ENCODE data around the gene PGAM2. TPM values are rescaled to one million over a fixed set of nuclear protein-coding genes. Genes with fewer than 3 reads are reported as not detected.
"Not testable (repeated sequence)": the region's sequence is repeated elsewhere in the genome, so short reads cannot be mapped to it uniquely, and the experiment has no call there.

Gene PGAM2
- total RNA-seq, 4 donors from 2014 or later: 2.3 to 5.0 TPM; not detected in 2

DNA sequence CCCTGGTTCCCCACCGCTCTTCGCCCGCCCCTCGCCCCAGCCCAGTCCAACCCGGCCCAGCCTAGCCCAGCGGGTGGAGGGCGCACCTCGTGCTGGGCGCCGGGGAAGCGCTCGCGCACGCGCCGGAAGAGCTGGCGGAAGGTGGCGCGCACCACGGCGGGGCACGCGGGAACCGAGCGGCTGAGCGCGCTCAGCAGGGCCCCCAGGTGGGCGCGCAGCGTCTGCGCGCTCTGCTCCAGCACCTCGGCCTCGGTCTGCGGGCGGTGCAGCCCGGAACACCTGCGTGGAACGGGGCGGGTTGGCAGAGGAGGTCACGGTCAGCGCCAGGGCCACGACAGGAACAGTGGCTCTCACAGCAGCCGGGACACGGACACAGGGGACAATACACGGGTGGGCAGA, 24.9 kb downstream of the PGAM2 start:
- WGBS: no CpG with 5 or more reads among the region's 46 CpGs
- not testable (repeated sequence) for H3K9me3 ChIP-seq; H3K27ac ChIP-seq; H3K27me3 ChIP-seq; H3K36me3 ChIP-seq; DNase-seq (ENCODE audit: low spot score in 2 of 2)
- TF ChIP-seq, protein P1, sequence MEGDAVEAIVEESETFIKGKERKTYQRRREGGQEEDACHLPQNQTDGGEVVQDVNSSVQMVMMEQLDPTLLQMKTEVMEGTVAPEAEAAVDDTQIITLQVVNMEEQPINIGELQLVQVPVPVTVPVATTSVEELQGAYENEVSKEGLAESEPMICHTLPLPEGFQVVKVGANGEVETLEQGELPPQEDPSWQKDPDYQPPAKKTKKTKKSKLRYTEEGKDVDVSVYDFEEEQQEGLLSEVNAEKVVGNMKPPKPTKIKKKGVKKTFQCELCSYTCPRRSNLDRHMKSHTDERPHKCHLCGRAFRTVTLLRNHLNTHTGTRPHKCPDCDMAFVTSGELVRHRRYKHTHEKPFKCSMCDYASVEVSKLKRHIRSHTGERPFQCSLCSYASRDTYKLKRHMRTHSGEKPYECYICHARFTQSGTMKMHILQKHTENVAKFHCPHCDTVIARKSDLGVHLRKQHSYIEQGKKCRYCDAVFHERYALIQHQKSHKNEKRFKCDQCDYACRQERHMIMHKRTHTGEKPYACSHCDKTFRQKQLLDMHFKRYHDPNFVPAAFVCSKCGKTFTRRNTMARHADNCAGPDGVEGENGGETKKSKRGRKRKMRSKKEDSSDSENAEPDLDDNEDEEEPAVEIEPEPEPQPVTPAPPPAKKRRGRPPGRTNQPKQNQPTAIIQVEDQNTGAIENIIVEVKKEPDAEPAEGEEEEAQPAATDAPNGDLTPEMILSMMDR (IDR thresholded peaks at IDR 0.05): peak in 1 of 2 donors; percentile 32
- peak overlapping the region; percentile 49 for H3K4me3 ChIP-seq
- peaks cover 24% of the 10 kb centered on the region for H3K4me1 ChIP-seq

DNA sequence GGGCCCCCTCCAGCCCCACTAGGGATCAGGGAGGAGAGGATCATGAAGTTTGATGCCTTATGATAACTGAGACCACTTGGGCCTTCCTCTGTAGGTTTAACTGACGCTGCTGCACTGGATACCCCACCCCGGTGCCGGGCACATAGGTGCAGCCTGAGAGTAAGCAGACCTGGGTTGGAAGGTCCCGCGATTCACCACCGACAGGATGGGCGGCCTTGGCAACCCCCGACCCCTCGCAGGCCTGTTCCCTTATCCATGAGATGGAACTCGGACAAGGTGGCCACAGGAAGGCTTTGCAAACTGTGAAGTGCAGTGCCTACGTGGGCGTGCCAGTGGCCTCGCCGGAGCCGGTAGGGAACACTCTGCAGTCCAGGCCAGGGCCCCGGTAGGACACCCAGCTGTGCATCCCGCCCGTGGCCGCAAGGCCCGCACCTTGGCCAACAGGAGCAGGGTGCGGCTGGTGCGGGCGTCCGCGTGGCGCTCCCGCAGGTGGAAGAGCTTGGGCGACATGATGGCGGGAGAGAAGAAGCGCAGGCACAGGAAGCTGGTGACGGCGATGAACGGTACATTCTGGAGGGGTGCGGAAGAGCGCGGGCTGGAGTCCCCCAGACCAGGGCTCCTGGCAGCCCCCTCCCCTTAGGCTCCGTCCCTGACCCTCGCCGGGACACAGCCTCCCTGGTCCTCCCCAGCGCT, 25.4 kb downstream of the PGAM2 start:
- peak overlapping the region; percentile 49 for H3K4me3 ChIP-seq
- H3K9me3 ChIP-seq; H3K36me3 ChIP-seq; H3K27me3 ChIP-seq; H3K27ac ChIP-seq; DNase-seq (ENCODE audit: low spot score in 2 of 2): not testable (repeated sequence)
- no CpG with 5 or more reads among the region's 40 CpGs for WGBS
- H3K4me1 ChIP-seq: peaks cover 20% of the 10 kb centered on the region

DNA sequence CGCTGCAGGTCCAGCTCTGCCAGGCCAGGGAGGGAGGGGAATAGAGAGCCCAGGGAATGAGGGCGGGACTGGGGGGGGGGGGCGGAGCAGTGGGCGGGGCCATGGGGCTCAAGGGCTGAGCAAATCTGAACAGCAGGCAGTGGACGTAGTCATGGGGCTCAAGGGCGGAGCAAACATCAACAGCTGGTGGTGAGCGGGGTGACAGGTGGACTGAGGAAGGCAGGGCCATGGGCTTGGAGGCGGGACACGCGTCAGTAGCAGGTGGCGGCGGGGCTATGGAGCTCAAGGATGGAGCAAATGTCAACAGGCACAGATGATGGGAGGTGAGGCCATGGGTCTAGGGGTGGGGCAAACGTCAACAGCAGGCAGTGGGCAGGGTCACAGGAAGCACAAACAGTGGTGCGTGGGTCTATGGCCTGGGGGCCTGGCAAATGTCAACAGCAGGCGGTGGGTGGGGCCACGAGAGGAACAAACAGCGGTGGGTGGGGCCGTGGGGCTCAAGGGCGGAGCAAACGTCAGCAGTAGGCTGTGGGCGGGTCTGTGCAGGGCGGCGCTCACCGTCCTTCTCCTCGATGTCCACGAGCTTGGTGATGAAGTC, 26.3 kb downstream of the PGAM2 start:
- not testable (repeated sequence) for H3K9me3 ChIP-seq, H3K27ac ChIP-seq, H3K27me3 ChIP-seq, H3K36me3 ChIP-seq
- peak overlapping the region; percentile 8 for H3K4me3 ChIP-seq
- WGBS: 0% methylated on average over 3 of the region's 26 CpGs
- peak; percentile 96 to 97 for DNase-seq (ENCODE audit: low spot score in 2 of 2)
- H3K4me1 ChIP-seq: peaks cover 19% of the 10 kb centered on the region

DNA sequence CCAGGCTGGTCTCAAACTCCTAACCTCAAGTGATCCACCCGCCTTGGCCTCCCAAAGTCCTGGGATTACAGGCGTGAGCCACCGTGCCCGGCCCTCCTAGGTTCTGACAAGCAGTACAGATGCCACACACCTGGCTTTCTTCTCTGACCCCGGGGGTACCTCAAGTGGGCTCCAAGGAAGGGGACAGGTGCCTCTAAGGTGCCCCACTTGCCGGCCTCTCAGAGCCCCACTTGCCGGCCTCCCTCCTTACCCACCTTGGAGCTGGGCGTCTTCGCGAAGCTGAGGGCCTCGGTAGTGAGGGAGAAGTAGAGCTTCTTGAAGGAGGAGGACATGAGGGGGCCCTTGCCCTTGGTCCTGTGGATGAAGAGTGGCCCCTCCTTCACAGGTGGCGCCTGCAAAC, 26.8 kb downstream of the PGAM2 start:
- H3K4me3 ChIP-seq; H3K36me3 ChIP-seq; H3K27ac ChIP-seq; H3K9me3 ChIP-seq; DNase-seq (ENCODE audit: low spot score in 2 of 2); H3K27me3 ChIP-seq: not testable (repeated sequence)
- WGBS: no CpG with 5 or more reads among the region's 12 CpGs
- peaks cover 14% of the 10 kb centered on the region for H3K4me1 ChIP-seq

DNA sequence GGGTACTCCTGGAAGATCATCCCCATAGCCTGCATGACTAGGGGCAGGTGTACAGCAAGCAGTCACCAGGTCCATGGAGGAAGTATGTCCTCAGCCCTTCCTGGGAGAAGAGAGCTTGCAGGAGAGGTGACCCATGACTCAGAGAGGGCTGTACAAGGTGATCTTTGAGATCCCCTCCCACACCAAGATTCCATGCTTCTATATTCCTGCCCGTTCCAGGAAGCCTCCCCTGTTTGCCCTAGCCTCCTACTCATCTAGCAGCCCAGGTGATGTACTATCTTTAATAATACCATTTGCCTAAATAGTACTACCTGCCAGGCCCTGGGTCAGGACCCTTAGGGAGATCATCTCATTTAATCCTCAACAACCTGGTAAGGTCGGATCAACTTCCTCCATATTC, 27.4 kb downstream of the PGAM2 start:
- not testable (repeated sequence) for H3K27ac ChIP-seq; DNase-seq (ENCODE audit: low spot score in 2 of 2); H3K27me3 ChIP-seq; H3K9me3 ChIP-seq; H3K4me3 ChIP-seq; H3K36me3 ChIP-seq
- WGBS: 66% methylated on average over 2 of the region's 2 CpGs
- peaks cover 13% of the 10 kb centered on the region for H3K4me1 ChIP-seq

DNA sequence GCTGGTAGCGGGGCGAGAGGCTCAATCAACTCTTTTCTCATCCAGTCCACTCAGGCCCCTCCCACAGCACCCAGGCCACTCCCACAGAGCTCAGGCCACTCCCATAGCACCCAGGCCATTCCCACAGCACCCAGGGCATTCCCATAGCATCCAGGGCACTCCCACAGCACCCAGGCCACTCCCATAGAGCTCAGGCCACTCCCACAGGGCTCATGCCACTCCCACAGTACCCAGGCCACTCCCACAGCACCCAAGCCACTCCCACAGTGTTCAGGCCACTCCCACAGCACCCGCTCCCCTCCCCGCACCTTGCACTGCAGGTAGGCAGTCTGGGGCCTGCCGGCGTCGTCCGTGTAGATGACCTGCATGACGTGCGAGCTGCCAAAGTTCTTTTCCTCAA, 29.0 kb downstream of the PGAM2 start:
- not testable (repeated sequence) for DNase-seq (ENCODE audit: low spot score in 2 of 2)

DNA sequence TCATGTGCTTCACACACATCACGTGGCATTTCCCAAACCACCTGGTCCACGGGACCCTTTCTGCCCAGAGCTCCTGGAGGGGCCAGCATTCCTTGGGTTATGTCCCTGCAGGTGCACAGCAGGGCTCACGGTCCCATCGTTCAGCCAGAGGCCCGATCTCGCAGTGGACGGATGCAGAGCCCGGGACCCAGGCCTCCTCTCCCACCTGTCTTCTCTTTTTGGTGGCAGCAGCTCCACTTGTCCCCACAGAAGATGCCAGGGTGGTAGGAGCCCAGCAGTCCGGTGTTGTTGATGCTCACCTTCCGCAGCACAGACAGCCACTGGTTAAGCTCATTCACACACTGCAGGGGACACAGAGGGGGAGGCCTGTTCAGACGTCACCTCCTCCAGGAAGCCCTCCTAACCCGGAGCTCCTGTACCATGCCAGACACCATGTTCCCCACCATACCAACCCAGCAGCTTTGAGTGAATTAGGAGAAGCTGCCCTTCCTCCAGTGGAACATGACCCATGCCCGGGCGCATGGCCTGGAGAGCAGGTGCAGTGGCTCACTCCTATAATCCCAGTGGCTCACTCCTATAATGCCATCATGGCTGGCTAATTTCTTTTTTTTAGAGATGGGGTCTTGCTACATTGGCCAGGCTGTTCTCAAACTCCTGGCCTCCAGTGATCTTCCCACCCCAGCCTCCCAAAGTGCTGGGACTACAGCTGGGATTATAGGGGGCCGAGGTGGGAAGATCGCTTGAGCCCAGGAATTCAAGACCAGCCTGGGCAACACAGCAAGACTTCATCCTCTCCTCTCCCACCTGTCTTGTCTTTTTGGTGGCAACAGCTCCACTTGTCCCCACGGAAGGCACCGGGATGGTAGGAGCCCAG, 31.2 kb downstream of the PGAM2 start:
- peak in 1 of 2 donors; percentile 31 for DNase-seq (ENCODE audit: low spot score in 2 of 2)

More for the DNA sequence above, 29.0 kb downstream of the PGAM2 start:
- H3K36me3 ChIP-seq, H3K9me3 ChIP-seq, H3K27ac ChIP-seq, H3K27me3 ChIP-seq, H3K4me3 ChIP-seq: not testable (repeated sequence)
- WGBS: 64% methylated on average over 3 of the region's 10 CpGs
- H3K4me1 ChIP-seq: peaks cover 13% of the 10 kb centered on the region

DNA sequence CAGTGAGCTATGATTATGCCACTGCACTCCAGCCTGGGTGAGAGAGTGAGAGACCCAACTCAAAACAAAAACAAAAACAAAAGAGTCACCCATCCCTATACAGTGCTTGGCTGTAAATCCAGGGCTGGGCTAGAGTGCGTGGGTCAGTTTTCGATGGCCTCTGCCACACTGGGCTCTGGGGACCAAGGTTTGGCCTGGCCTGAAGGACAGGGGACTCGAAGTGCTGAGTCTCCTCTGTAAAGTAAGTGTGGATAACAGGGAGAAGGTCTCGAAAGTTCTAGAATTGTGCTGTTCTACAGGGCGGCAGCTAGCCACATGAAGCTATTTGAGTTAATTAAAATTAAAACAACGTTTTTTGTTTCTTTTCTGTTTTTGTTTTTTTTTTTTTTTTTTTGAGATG, 33.3 kb downstream of the PGAM2 start:
- 85% methylated on average over 6 of the region's 6 CpGs for WGBS
- H3K9me3 ChIP-seq, H3K27me3 ChIP-seq, H3K27ac ChIP-seq, H3K36me3 ChIP-seq, H3K4me3 ChIP-seq, H3K4me1 ChIP-seq: not testable (repeated sequence)
- peak in 1 of 2 donors; percentile 50 for DNase-seq (ENCODE audit: low spot score in 2 of 2)

More for the DNA sequence above, 31.2 kb downstream of the PGAM2 start:
- not testable (repeated sequence) for H3K27me3 ChIP-seq, H3K27ac ChIP-seq, H3K4me3 ChIP-seq, H3K4me1 ChIP-seq, H3K9me3 ChIP-seq, H3K36me3 ChIP-seq
- WGBS: 88% methylated on average over 16 of the region's 18 CpGs

DNA sequence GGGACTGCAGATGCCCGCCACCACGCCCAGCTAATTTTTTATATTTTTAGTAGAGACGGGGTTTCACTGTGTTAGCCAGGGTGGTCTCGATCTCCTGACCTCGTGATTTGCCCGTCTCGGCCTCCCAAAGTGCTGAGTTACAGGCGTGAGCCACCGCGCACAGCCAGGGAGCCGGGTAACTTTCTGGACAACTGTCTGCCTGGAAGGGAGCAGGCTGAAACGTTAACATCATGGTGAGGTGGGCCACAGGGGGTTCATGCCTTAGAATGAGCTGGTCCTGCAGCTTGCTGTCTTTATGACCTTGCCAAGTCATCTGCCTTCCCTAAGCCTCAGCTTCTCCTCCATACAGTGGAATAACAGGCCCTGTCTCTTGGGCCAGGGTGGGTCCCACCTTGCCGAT, 34.0 kb downstream of the PGAM2 start:
- WGBS: 93% methylated on average over 12 of the region's 13 CpGs
- H3K36me3 ChIP-seq, H3K4me3 ChIP-seq, H3K27me3 ChIP-seq, H3K27ac ChIP-seq, H3K4me1 ChIP-seq, H3K9me3 ChIP-seq: not testable (repeated sequence)
- DNase-seq (ENCODE audit: low spot score in 2 of 2): peak in 1 of 2 donors; percentile 47

DNA sequence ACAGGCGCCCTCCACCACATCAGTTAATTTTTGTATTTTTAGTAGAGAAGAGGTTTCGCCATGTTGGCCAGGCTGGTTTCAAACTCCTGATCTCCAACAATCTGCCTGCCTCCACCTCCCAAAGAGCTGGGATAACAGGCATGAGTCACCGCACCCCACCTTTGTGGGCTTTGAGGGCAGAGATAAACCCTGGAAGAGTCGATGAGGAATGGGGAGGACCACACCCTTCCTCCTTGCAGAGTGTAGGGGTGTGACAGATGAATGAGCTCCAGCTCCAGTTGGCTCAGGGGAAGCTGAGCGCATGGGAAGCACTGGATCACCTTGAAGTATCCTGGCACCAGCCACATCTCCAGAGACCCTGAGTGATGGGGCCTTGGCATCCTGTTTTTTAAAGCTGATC, 35.3 kb downstream of the PGAM2 start:
- DNase-seq (ENCODE audit: low spot score in 2 of 2); H3K9me3 ChIP-seq; H3K4me3 ChIP-seq; H3K4me1 ChIP-seq; H3K36me3 ChIP-seq; H3K27me3 ChIP-seq; H3K27ac ChIP-seq: not testable (repeated sequence)
- no CpG with 5 or more reads among the region's 5 CpGs for WGBS

DNA sequence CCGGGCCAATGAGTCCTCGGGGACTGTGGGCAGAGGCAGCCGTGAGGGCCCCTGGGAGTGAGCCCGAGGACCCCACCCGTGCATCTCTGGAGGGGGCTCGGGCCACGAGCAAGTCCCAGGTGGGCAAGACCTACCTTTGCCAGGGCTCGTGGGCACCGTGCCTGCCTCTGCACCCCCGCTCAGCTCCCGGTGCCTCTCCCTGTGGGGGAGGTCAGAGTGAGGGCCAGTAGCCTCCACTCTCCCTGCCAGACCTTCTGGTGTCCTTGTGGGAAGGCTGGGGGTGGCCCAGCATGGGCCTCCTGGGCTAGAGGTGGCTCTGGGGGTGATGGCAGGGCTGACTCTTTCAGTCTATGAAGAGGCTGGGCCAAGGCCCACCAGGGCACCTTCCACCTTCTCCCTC, 35.9 kb downstream of the PGAM2 start:
- H3K4me3 ChIP-seq; DNase-seq (ENCODE audit: low spot score in 2 of 2); H3K9me3 ChIP-seq; H3K27ac ChIP-seq; H3K27me3 ChIP-seq; H3K4me1 ChIP-seq; H3K36me3 ChIP-seq: not testable (repeated sequence)
- WGBS: no CpG with 5 or more reads among the region's 11 CpGs

DNA sequence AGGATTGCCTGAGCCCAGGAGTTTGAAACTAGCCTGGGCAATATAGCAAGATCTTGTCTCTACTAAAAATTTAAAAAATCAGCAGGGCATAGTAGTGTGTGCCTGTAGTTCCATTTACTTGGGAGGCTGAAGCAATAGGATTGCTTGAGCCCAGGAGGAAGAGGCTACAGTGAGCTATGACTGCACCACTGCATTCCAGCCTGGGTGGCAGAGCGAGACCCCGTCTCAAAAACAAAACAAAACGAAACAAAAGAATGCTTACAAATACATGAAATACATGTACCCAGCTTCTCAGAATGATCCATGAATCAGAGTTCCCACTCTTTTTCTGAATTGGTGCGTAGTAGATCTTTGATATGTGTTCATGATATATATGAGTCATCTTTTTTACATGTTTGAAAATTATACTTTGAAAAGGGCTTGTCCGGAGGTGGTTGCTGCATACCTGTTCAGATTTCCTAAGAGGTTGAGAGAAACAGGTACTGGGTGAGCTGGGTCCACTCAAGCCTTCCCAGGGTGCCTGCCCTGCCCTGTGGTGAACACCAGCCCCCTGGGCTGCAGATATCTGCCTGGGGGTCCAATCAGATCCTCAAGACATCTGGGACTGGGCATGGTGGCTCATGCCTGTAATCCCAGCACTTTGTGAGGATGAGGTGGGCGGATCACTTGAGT, 42.4 kb downstream of the PGAM2 start:
- not testable (repeated sequence) for H3K4me3 ChIP-seq; H3K36me3 ChIP-seq; H3K27ac ChIP-seq; H3K27me3 ChIP-seq; DNase-seq (ENCODE audit: low spot score in 2 of 2); H3K9me3 ChIP-seq
- WGBS: 65% methylated on average over 5 of the region's 6 CpGs
- H3K4me1 ChIP-seq: peaks cover 10% of the 10 kb centered on the region

Data from suprapubic skin (tissue), 4 donors.